ENCODE results near the gene COL18A1. TPM values are rescaled to one million over a fixed set of nuclear protein-coding genes. Genes with fewer than 3 reads are reported as not detected.

The COL18A1 gene
- polyA plus RNA-seq, 1 of the 3 experiments (the other 2 are of a cell fraction) = 118 TPM

DNA sequence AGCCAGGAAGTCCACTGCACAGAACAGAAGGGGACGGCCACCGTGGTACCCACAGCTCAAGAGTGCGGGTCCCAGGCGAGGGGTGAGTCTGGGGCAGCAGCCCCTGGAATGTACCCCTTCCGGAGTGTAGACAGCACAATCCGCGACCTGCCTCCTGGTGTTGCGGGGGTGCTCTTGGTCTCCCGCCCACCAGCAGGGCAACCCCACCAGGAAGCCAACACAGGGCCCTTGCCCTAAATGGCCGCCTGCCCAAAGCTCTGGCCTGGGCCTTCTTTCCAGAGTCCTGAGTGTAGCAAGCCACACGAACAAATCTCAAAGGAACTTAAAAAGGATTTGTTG is 138.4 kb downstream of the COL18A1 start:
- Histone ChIP-seq H3K4me1 (ENCODE audit: control insufficient read depth in 1 of 2, insufficient read depth in 2 of 2, low read depth in 1 of 2, low read length in 1 of 2) (peaks cover 0 to 36% of the 10 kb centered on the region in 2 experiments; a peak in 1 of 4 replicates), H3K4me3 (ENCODE audit: low read depth in 2 of 2, low read length in 1 of 2) (peak overlapping the region in 1 of 2 experiments; percentile 66; a peak in 2 of 4 replicates), H3K4me2 (0 out of 2 replicates have a peak overlapping the region, but pooled peaks have one; percentile 76), H3K27ac (ENCODE audit: low read depth in 2 of 2, low read length in 1 of 2) (no peak overlapping the region), H3K9me3 (no peaks in the 10 kb centered on the region), H4K20me1 (ENCODE audit: insufficient read depth) (no peaks in the 10 kb centered on the region), H3F3A (replicated peaks; ENCODE audit: insufficient read depth) (no peaks in the 10 kb centered on the region), H2AFZ (ENCODE audit: low read depth) (no peak overlapping the region), H3K9ac (no peak overlapping the region), H3K36me3 (replicated peaks in 1 of 2; ENCODE audit: control insufficient read depth in 1 of 2, insufficient read depth in 2 of 2, low read length in 1 of 2) (peaks cover 0 to 4% of the 10 kb centered on the region in 2 experiments), H3K9me2 (no peaks in the 10 kb centered on the region), H3K79me2 (ENCODE audit: insufficient read depth) (peaks cover 21% of the 10 kb centered on the region; the same call in 1 of the 2 replicates), H3K27me3 (ENCODE audit: insufficient read depth) (no peaks in the 10 kb centered on the region)
- no peak for TF ChIP-seq RAD21 (IDR thresholded peaks at IDR 0.05; ENCODE audit: low read length)
- no peak for TF ChIP-seq MEF2A (IDR thresholded peaks at IDR 0.05; ENCODE audit: borderline replicate concordance, low read depth)
- TF ChIP-seq, protein P1, sequence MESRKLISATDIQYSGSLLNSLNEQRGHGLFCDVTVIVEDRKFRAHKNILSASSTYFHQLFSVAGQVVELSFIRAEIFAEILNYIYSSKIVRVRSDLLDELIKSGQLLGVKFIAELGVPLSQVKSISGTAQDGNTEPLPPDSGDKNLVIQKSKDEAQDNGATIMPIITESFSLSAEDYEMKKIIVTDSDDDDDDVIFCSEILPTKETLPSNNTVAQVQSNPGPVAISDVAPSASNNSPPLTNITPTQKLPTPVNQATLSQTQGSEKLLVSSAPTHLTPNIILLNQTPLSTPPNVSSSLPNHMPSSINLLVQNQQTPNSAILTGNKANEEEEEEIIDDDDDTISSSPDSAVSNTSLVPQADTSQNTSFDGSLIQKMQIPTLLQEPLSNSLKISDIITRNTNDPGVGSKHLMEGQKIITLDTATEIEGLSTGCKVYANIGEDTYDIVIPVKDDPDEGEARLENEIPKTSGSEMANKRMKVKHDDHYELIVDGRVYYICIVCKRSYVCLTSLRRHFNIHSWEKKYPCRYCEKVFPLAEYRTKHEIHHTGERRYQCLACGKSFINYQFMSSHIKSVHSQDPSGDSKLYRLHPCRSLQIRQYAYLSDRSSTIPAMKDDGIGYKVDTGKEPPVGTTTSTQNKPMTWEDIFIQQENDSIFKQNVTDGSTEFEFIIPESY (IDR thresholded peaks at IDR 0.05; ENCODE audit: borderline replicate concordance, low read depth) = no peak
- TF ChIP-seq, protein P2, sequence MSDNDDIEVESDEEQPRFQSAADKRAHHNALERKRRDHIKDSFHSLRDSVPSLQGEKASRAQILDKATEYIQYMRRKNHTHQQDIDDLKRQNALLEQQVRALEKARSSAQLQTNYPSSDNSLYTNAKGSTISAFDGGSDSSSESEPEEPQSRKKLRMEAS (IDR thresholded peaks at IDR 0.05; ENCODE audit: low read depth) = no peak
- TF ChIP-seq EP300 (IDR thresholded peaks at IDR 0.05; ENCODE audit: borderline replicate concordance in 1 of 2, low read depth in 1 of 2, low read length in 1 of 2) = no peak
- no peak for TF ChIP-seq RFX5 (IDR thresholded peaks at IDR 0.05; ENCODE audit: low read length)
- TF ChIP-seq NFIC (IDR thresholded peaks at IDR 0.05; ENCODE audit: borderline replicate concordance) = no peak
- no peak for TF ChIP-seq SIN3A (IDR thresholded peaks at IDR 0.05; ENCODE audit: borderline replicate concordance, low read depth, low read length)
- no peak for TF ChIP-seq RCOR1 (IDR thresholded peaks at IDR 0.05; ENCODE audit: low read length)
- no peak for TF ChIP-seq NRF1 (IDR thresholded peaks at IDR 0.05; ENCODE audit: low read depth, low read length)
- TF ChIP-seq GABPA (IDR thresholded peaks at IDR 0.05; ENCODE audit: low read depth) = no peak
- TF ChIP-seq ELF1 (IDR thresholded peaks at IDR 0.05) = no peak
- TF ChIP-seq, protein P3, sequence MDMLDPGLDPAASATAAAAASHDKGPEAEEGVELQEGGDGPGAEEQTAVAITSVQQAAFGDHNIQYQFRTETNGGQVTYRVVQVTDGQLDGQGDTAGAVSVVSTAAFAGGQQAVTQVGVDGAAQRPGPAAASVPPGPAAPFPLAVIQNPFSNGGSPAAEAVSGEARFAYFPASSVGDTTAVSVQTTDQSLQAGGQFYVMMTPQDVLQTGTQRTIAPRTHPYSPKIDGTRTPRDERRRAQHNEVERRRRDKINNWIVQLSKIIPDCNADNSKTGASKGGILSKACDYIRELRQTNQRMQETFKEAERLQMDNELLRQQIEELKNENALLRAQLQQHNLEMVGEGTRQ (IDR thresholded peaks at IDR 0.05; ENCODE audit: borderline replicate concordance, low read depth, low read length) = no peak
- TF ChIP-seq JUND (IDR thresholded peaks at IDR 0.05) = no peak
- no peak for TF ChIP-seq POLR2AphosphoS5 (IDR thresholded peaks at IDR 0.05; ENCODE audit: low read depth, low read length)
- no peak for TF ChIP-seq FOXM1 (IDR thresholded peaks at IDR 0.05; ENCODE audit: low read depth)
- TF ChIP-seq, protein P4, sequence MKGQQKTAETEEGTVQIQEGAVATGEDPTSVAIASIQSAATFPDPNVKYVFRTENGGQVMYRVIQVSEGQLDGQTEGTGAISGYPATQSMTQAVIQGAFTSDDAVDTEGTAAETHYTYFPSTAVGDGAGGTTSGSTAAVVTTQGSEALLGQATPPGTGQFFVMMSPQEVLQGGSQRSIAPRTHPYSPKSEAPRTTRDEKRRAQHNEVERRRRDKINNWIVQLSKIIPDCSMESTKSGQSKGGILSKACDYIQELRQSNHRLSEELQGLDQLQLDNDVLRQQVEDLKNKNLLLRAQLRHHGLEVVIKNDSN (IDR thresholded peaks at IDR 0.05; ENCODE audit: borderline replicate concordance, low read depth) = no peak
- no peak for TF ChIP-seq EZH2phosphoT487 (IDR thresholded peaks at IDR 0.05; ENCODE audit: borderline replicate concordance, low read depth)
- TF ChIP-seq MXI1 (IDR thresholded peaks at IDR 0.05; ENCODE audit: low read depth, low read length) = no peak
- no peak for TF ChIP-seq TEAD4 (IDR thresholded peaks at IDR 0.05; ENCODE audit: borderline replicate concordance, insufficient read depth)
- DNase-seq = peak; percentile 43
- WGBS (ENCODE audit: low lambda C conversion rate) = 96% methylated on average over 8 of the region's 11 CpGs
- POLR2A ChIA-PET = no interaction called here
- CTCF ChIA-PET = interaction anchor here (0.7 to 1.9 kb wide), 4 partner anchors 13 to 278 kb away, joined by 3 to 13 read pairs (median 4); no protein-coding TSS in a partner anchor
